D721Med (cell line): ENCODE results near the gene ECHDC1.
A peak's percentile ranks its signal among the peaks of the same experiment; 100 is the strongest.
"Not testable (repeated sequence)": the region's sequence is repeated elsewhere in the genome, so short reads cannot be mapped to it uniquely, and the experiment has no call there.

Experiments
- DNase-seq: peaks from one replicate; pipeline ENCODE4 v3.0.0; 2011; ENCODE audit warnings: low spot score; ENCODE audit not compliant: insufficient read length
- FAIRE-seq: peaks from 2 replicates; lab custom pipeline; 2011; peaks lifted over from hg19 to GRCh38; lab: Jason Lieb, UNC
- CTCF ChIP-seq: IDR thresholded peaks from 2 replicates; pipeline ENCODE4 v1.5.1; 2012; ENCODE audit warnings: mild to moderate bottlenecking, control low read depth; ENCODE audit not compliant: insufficient read depth; ENCODE audit errors: missing control alignments

ECHDC1 gene

GRCh38 chr6:127341471-127342202, 1.8 kb downstream of the ECHDC1 start:
- no peak for TF ChIP-seq CTCF
- no peak for FAIRE-seq
- no peak for DNase-seq

- DNase-seq: no peak
- no peak for TF ChIP-seq CTCF
- no peak for FAIRE-seq
These were observed 3.2 kb downstream of the ECHDC1 start for GRCh38 chr6:127340171-127340570.

- TF ChIP-seq CTCF: no peak
- DNase-seq (no peak), FAIRE-seq (no peak)
These were observed 4.5 kb downstream of the ECHDC1 start for GRCh38 chr6:127338936-127339335.

- FAIRE-seq (no peak), DNase-seq (no peak)
- no peak for TF ChIP-seq CTCF
These were observed 10.9 kb downstream of the ECHDC1 start for GRCh38 chr6:127332383-127332961.

- DNase-seq, FAIRE-seq: not testable (repeated sequence)
These were observed 12.2 kb downstream of the ECHDC1 start for GRCh38 chr6:127331256-127331655.

GRCh38 chr6:127328043-127328609, 15.3 kb downstream of the ECHDC1 start:
- no peak for DNase-seq

GRCh38 chr6:127319686-127320085, 23.7 kb downstream of the ECHDC1 start:
- FAIRE-seq (no peak), DNase-seq (no peak)
- no peak for TF ChIP-seq CTCF

More at GRCh38 chr6:127328043-127328609, 15.3 kb downstream of the ECHDC1 start:
- FAIRE-seq: peak; percentile 61
- TF ChIP-seq CTCF: no peak
